Subcutaneous adipose tissue (tissue), 4 donors: ENCODE results near the gene LUC7L. TPM values are rescaled to one million over a fixed set of nuclear protein-coding genes. Genes with fewer than 3 reads are reported as not detected.

Experiments used
- small RNA-seq: library from RNA; depleted of rRNA; stranded (forward); fragments of <200 nt; gene quantifications from one replicate; pipeline ENCODE3, GENCODE V24; 2016
- total RNA-seq, 4 donors: library from RNA; depleted of rRNA; stranded (reverse); fragments of >200 nt; gene quantifications; one replicate each; pipeline ENCODE4 v1.1.0, GENCODE V29; 2016
- TF ChIP-seq, protein P1 (sequence below): fragments of 450-650 bp; IDR thresholded peaks from one replicate; pipeline ENCODE4 v1.5.1; 2016; ENCODE audit warnings: low read depth, mild to moderate bottlenecking, control low read depth, antibody characterized with exemption, moderate library complexity

Gene LUC7L
- total RNA-seq, 4 donors from 2014 or later: 73.9 to 133 (median 94.1) TPM

DNA sequence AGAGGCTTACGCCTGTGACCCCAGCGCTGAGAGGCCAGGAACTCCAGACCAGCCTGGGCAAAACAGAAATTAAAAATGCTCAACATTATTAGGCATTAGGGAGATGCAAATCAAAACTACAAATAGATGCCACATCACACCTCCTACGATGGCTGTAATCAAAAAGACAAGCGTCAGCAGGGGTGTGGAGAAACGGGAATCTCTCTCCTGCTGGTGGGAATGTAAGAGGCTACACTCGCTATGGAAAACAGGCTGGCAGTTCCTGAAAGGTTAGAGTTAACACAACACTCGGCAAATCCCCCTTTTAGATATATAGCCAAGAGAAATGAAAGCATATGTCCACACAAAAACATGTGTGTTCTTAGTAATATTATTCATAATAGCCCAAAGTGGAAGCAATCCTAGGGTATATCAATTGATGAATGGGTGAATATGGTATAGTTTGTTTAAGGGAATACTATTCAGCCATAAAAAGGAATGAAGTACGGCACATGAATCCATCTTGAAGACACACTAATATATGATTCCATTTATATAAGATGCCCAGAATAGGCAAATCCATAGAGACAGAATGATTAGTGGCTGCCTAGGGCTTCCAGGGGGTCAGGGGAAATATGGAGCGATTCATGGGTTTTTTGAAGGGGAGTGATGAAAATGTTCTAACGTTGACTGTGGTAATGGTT, 88.9 kb downstream of the LUC7L start:
- TF ChIP-seq, protein P1, sequence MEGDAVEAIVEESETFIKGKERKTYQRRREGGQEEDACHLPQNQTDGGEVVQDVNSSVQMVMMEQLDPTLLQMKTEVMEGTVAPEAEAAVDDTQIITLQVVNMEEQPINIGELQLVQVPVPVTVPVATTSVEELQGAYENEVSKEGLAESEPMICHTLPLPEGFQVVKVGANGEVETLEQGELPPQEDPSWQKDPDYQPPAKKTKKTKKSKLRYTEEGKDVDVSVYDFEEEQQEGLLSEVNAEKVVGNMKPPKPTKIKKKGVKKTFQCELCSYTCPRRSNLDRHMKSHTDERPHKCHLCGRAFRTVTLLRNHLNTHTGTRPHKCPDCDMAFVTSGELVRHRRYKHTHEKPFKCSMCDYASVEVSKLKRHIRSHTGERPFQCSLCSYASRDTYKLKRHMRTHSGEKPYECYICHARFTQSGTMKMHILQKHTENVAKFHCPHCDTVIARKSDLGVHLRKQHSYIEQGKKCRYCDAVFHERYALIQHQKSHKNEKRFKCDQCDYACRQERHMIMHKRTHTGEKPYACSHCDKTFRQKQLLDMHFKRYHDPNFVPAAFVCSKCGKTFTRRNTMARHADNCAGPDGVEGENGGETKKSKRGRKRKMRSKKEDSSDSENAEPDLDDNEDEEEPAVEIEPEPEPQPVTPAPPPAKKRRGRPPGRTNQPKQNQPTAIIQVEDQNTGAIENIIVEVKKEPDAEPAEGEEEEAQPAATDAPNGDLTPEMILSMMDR: no peak

Small RNA genes lying within 50 kb of the gene (small RNA-seq; reads per million reads assigned to genes)
- 0.49 reads per million for gene RF00019

Other genes starting within 250 kb of the LUC7L start
- gene POLR3K, start 175.8 kb downstream of the LUC7L start, total RNA-seq: 1 to 10 TPM; 1.5 to 7.3 (median 4.8) TPM
- 10 to 100 TPM; 12.8 to 21.9 (median 15.2) TPM for gene SNRNP25, start 175.6 kb downstream of the LUC7L start, total RNA-seq
- 10 to 100 TPM; 17.2 to 72.7 (median 27.9) TPM for gene RHBDF1, start 156.8 kb downstream of the LUC7L start, total RNA-seq
- 100 to 1,000 TPM in 1 of 4 donors, 10 to 100 TPM in 3; 50.2 to 108 (median 83.5) TPM for gene MPG, start 151.2 kb downstream of the LUC7L start, total RNA-seq
- gene NPRL3, start 90.8 kb downstream of the LUC7L start, total RNA-seq: 10 to 100 TPM; 18.7 to 39.2 (median 24.7) TPM
- 1 to 10 TPM in 1 of 4 donors, under 1 TPM in 1, not detected in 2; 0.88 to 3.0 TPM for gene HBZ, start 76.8 kb downstream of the LUC7L start, total RNA-seq
- gene HBM, start 63.5 kb downstream of the LUC7L start, total RNA-seq: 1 to 10 TPM in 2 of 4 donors, not detected in 2; 1.3 to 2.4 TPM
- 100 to 1,000 TPM in 2 of 4 donors, 10 to 100 TPM in 2; 25.2 to 313 (median 90.4) TPM for gene HBA2, start 56.6 kb downstream of the LUC7L start, total RNA-seq
- gene HBA1, start 52.8 kb downstream of the LUC7L start, total RNA-seq: 10 to 100 TPM; 11.9 to 71.7 (median 41.0) TPM
- gene HBQ1, start 49.0 kb downstream of the LUC7L start, total RNA-seq: not detected
- 100 to 1,000 TPM in 1 of 4 donors, 10 to 100 TPM in 3; 43.4 to 117 (median 50.2) TPM for gene FAM234A, start 5.4 kb upstream of the LUC7L start, total RNA-seq
- 10 to 100 TPM in 2 of 4 donors, 1 to 10 TPM in 2; 6.2 to 20.2 (median 11.4) TPM for gene RGS11, start 46.5 kb upstream of the LUC7L start, total RNA-seq
- gene ARHGDIG, start 51.1 kb upstream of the LUC7L start, total RNA-seq: not detected
- gene PDIA2, start 53.7 kb upstream of the LUC7L start, total RNA-seq: under 1 TPM in 2 of 4 donors, not detected in 2; 0.22 to 0.94 TPM
- 10 to 100 TPM; 11.1 to 19.0 (median 15.0) TPM for gene AXIN1, start 123.3 kb upstream of the LUC7L start, total RNA-seq
- 10 to 100 TPM; 37.3 to 59.9 (median 47.5) TPM for gene MRPL28, start 141.1 kb upstream of the LUC7L start, total RNA-seq
- 10 to 100 TPM; 18.3 to 43.5 (median 28.3) TPM for gene PGAP6, start 152.5 kb upstream of the LUC7L start, total RNA-seq
- gene NME4, start 167.8 kb upstream of the LUC7L start, total RNA-seq: 100 to 1,000 TPM in 2 of 4 donors, 10 to 100 TPM in 2; 62.1 to 120 (median 96.5) TPM
- gene DECR2, start 172.4 kb upstream of the LUC7L start, total RNA-seq: 10 to 100 TPM in 3 of 4 donors, 1 to 10 TPM in 1; 9.8 to 54.8 (median 20.3) TPM
- 10 to 100 TPM; 10.9 to 35.0 (median 21.0) TPM for gene RAB11FIP3, start 196.2 kb upstream of the LUC7L start, total RNA-seq